T-helper 9 cell (primary cell): ENCODE measurements around the gene HOXB3.
A peak's percentile ranks its signal among the peaks of the same experiment; 100 is the strongest.
"Not testable (repeated sequence)": the region's sequence is repeated elsewhere in the genome, so short reads cannot be mapped to it uniquely, and the experiment has no call there.

ENCODE experiments used
- DNase-seq: peaks from one replicate; pipeline ENCODE4 v3.0.0-alpha.2; 2020

HOXB3 gene

GRCh38 chr17:48515925-48516900, 73.8 kb downstream of the HOXB3 start:
- DNase-seq, result no peak

GRCh38 chr17:48514477-48514876, 75.6 kb downstream of the HOXB3 start:
- no peak for DNase-seq

GRCh38 chr17:48513666-48514455, 76.2 kb downstream of the HOXB3 start:
- no peak for DNase-seq

GRCh38 chr17:48513097-48513496, 76.9 kb downstream of the HOXB3 start:
- DNase-seq, result no peak

DNA sequence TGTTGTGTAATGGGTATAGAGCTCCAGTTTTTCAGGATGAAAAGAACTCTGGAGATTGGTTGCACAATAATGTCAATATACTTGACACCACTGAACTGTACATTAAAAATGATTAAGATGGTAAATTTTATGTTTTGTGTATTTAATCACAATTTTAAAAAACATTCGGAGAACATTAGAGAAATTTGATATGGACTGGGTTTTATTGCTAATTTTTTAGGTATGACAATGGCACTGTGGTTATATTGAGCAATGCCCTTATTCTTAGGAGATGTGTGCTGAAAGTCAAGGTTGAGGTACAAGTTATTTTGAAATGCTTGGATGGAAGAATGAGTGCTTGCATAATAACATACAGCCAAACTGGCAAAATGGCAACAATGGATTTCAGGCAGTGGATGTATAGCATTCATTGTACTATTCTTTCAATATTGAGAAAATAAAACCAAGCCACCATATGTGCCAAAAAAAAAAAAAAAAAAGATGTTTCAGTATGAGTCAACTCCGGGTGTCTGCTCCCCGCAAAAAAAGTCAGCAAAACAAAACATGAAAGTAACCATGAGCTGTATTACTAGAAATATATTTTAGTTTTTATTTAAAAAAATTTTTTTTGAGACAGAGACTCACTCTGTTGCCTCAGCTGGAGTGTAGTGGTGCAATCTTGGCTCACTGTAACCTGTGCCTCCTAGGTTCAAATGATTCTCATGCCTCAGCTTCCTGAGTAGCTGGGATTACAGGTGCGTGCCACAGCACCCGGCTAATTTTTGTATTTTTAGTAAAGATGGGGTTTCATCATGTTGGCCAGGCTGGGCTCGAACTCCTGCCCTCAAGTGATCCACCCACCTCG, 79.1 kb downstream of the HOXB3 start:
- no peak for DNase-seq

DNA sequence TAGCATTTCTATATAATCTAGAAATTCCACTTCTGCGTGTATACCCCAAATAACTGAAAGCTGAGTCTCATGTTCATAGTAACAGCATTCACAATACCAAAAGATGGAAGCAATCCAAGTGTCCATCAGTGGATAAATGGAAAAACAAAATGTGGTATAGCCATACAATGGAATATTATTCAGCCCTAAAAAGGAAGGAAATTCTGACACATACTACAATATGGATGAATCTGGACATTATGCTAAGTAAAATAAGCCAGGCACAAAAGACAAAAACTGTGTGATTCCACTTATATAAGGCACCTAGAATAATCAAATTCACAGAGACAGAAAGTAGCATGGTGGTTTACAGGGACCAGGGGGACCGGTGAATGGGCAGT, 79.7 kb downstream of the HOXB3 start:
- no peak for DNase-seq

GRCh38 chr17:48509708-48510107, 80.3 kb downstream of the HOXB3 start:
- DNase-seq, result not testable (repeated sequence)

GRCh38 chr17:48506246-48506645, 83.8 kb downstream of the HOXB3 start:
- no peak for DNase-seq

DNA sequence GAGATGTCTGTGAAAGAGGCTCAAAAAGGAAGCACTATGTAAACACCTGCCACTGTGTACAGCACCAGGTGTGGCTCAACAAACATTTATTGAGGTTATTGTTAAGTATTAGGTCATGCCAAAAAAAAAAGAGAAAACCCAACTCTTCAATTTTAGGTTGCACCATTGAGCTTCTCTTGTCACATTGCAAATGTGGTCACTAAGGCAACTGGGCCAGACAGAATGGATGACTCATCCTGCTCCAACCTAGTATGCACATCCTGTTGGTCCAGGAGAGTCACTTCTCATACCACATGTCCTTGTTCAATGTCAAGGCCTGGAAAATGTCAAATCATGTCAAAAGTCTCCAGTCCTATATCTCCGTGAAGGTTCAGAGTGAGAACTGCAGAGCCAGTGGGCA, 84.3 kb downstream of the HOXB3 start:
- peak; percentile 13 for DNase-seq

DNA sequence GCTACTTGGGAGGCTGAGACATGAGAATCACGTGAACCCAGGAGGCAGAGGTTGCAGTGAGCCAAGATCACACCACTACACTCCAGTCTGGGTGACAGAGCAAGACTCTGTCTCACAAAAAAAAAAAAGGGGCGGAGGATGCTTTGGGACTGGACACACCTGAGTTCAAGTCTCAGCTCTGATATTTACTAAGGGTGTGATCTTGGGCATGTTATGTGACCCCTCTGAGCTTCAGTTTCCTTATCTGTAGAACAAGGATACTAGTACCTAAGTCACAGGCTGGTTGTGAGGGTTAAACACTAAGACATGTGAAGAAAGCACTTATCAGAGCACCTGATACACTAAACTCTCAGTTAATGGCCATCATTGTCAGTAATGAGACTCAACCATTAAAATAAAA, 85.1 kb downstream of the HOXB3 start:
- no peak for DNase-seq

GRCh38 chr17:48503747-48504146, 86.3 kb downstream of the HOXB3 start:
- no peak for DNase-seq

GRCh38 chr17:48502901-48503300, 87.1 kb downstream of the HOXB3 start:
- DNase-seq, result no peak

GRCh38 chr17:48502312-48502711, 87.7 kb downstream of the HOXB3 start:
- DNase-seq, result no peak

DNA sequence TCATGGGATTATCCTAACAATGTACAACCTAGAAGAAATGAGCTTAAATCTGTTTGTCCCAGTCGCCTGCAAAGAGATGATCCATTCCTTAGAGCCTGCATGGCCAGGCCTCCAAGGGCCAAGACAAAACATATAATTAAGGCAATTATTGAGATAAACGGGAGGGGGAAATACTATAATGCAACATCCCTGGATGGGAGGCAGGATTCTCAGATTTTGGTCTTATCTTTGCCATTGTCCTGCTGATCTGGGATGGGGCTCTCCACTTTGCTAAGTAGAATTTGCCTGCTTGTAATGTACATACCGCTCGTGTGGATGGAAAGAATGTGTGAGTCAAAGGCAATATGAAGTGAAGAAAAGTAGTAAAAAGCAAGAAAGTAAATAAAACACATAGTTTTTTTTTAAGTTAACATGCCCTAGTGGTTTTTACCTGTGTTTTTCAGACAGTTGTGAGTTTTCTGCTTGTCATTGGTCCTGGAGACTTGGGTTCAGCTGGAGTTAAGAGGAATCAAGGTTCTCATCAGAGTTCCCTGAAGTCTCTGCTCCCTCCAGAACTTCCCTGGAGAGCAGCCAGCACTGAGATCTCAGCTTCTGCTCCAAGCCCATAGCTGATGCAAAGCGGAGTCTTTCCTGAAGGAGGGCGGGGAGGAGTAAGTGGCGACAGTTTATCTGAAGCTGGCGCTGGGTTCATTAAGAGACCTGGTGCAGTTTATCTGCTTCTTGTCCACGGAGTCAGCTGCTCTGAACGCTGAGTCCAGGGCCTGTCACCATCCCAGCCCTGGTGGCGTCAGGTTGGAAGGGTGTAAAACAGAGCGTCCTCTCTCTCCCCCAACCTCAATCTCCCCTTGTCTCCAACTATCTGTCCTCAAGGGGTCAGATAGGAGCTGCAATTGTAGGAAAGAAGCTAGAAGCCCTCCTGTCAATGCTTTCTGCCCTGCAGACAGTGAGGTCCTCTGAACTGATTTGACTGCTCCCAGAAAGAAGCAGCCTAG, 89.3 kb downstream of the HOXB3 start:
- no peak for DNase-seq

DNA sequence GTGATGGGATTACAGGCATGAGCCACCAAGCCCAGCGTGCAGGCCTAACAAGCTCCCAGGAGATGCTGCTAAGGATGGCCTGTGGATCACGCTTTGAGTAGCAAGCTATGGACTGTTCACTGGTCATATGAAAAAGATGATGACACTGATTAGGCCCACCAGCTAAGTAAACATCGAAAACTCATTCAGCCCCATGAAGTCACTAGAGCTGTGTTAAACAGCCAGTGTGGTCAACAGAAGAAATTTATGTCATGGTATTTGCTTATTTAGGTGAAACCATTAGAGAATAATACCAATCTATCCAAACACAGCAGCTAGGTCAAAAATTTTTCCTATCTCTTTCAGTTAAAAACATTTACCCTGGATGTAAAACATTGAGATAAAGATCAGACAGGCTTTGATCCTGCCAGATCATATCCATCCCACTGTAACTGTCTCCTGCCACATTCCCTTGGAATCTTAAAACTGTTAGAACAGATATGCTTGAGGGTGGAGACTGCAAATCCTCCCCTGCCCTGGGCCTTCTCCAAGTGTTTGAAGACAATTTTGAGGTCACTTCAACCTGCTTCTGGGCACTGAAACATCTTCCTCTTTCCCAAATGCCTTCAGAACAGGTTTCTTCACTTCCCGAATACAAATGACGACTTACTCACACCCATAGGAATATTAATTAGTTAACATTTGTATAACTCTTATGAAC, 90.2 kb downstream of the HOXB3 start:
- DNase-seq, result no peak

DNA sequence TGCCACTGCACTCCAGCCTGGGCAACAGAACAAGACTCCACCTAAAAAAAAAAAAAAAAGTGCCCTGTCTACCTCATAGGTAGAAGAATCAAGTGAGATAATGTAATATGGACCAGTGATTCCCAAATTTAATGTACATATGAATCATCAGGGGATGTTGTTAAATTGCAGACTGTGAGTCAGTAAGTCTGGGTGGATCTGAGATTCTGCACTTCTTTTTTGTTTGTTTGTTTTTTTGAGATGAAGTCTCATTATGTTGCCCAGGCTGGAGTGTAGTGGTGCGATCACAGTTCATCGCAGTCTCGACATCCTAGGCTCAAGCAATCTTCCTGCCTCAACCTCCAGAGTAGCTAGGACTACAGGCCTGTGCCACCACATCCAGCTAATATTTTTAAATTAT, 90.8 kb downstream of the HOXB3 start:
- DNase-seq, result no peak
